ENCODE data around the gene KIF26B.

DNA sequence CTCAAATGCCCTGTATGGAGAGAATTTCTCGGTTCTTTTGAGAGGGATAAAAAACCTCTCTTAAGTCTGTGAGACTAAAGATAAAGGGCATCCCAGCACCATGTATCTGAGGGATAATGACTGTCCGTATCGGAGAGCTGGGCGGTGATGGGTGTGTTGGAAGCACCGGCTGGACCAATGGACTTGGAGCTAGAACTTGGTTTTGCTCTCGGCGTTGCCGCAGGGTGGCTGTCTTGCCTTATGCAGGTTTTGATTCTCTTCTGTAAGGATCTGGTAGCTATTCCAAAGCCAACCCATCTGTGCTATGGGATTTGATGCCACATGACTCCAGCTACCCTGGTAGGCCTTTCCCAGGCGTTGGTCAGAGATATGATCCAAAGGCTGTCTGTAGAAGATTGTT lies 348.8 kb downstream of the KIF26B start:
- TF ChIP-seq CTCF (IDR thresholded peaks at IDR 0.05; ENCODE audit: low read depth, low read length) (no peak), POLR2A (IDR thresholded peaks at IDR 0.05; ENCODE audit: extremely low read depth, insufficient read length) (no peak)
- TF ChIP-seq, protein P1, sequence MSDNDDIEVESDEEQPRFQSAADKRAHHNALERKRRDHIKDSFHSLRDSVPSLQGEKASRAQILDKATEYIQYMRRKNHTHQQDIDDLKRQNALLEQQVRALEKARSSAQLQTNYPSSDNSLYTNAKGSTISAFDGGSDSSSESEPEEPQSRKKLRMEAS (IDR thresholded peaks at IDR 0.05; ENCODE audit: low read depth, low read length) = no peak

All from NB4 (cell line).